ENCODE measurements around the gene PTPN4.

DNA sequence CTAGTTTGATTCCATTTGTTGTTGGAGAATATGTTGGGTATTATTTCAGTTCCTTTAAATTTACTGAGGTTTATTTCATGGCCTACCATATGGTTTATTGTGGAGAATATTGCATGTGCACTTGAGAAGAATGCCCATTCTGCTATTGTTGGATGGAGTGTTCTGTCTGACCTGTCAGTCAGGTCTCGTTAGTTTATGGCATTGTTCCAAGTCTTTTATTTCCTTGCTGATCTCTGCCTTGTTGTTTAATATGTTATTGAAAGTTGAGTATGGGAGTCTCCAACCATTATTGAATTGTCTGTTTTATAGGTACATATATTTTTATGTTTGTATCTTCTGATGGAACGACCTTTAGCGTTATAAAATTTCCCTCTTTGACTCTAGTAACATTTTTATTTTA, 86.3 kb downstream of the PTPN4 start:
- TF ChIP-seq, protein P1, sequence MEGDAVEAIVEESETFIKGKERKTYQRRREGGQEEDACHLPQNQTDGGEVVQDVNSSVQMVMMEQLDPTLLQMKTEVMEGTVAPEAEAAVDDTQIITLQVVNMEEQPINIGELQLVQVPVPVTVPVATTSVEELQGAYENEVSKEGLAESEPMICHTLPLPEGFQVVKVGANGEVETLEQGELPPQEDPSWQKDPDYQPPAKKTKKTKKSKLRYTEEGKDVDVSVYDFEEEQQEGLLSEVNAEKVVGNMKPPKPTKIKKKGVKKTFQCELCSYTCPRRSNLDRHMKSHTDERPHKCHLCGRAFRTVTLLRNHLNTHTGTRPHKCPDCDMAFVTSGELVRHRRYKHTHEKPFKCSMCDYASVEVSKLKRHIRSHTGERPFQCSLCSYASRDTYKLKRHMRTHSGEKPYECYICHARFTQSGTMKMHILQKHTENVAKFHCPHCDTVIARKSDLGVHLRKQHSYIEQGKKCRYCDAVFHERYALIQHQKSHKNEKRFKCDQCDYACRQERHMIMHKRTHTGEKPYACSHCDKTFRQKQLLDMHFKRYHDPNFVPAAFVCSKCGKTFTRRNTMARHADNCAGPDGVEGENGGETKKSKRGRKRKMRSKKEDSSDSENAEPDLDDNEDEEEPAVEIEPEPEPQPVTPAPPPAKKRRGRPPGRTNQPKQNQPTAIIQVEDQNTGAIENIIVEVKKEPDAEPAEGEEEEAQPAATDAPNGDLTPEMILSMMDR (IDR thresholded peaks at IDR 0.05; ENCODE audit: low read length), result no peak
- TF ChIP-seq EZH2 (optimal IDR thresholded peaks at IDR 0.05; ENCODE audit: low read depth, low read length), result no peak

All from MM.1S (cell line).